Endothelial cell (in vitro differentiated cells): ENCODE data around the gene BHMT2. TPM values are rescaled to one million over a fixed set of nuclear protein-coding genes. Genes with fewer than 3 reads are reported as not detected.

Experiments used
- DNase-seq: peaks from one replicate; pipeline ENCODE4 v3.0.0; 2021; ENCODE audit warnings: low spot score
- H3K27ac Mint-ChIP-seq: one replicate; pipeline ENCODE4 v1.8.0; 2021; ENCODE audit warnings: mixed read lengths, inconsistent platforms; ENCODE audit not compliant: unreplicated experiment
- H3K27me3 Mint-ChIP-seq: one replicate; pipeline ENCODE4 v1.8.0; 2021; ENCODE audit warnings: mild to moderate bottlenecking, moderate library complexity, mixed read lengths, inconsistent platforms; ENCODE audit not compliant: unreplicated experiment
- H3K36me3 Mint-ChIP-seq: one replicate; pipeline ENCODE4 v1.8.0; 2021; ENCODE audit warnings: mild to moderate bottlenecking, low read depth, mixed read lengths, inconsistent platforms; ENCODE audit not compliant: unreplicated experiment
- H3K4me1 Mint-ChIP-seq: one replicate; pipeline ENCODE4 v1.8.0; 2021; ENCODE audit warnings: mild to moderate bottlenecking, mixed read lengths, inconsistent platforms; ENCODE audit not compliant: unreplicated experiment
- H3K4me3 Mint-ChIP-seq: one replicate; pipeline ENCODE4 v1.8.0; 2021; ENCODE audit warnings: mild to moderate bottlenecking, mixed read lengths, inconsistent platforms; ENCODE audit not compliant: unreplicated experiment
- H3K9me3 Mint-ChIP-seq: one replicate; pipeline ENCODE4 v1.8.0; 2021; ENCODE audit warnings: mixed read lengths, inconsistent platforms; ENCODE audit not compliant: unreplicated experiment
- CTCF ChIP-seq: fragments of 200-600 bp; sonication (generic); IDR thresholded peaks from one replicate; pipeline ENCODE4 v1.5.0; 2021; ENCODE audit warnings: antibody characterized with exemption; ENCODE audit not compliant: unreplicated experiment
- total RNA-seq: library from RNA; stranded (reverse); fragmentation: NEBNext Ultra II Directional; extraction: Animal tissue kit (Norgen Biotek cat#: 25700); gene quantifications from one replicate; pipeline ENCODE4 v1.2.1, GENCODE V29; 2021; ENCODE audit not compliant: unreplicated experiment

Gene BHMT2
- total RNA-seq, 1 donor from 2014 or later = not detected

GRCh38 chr5:79107020-79107796 lies 37.6 kb downstream of the BHMT2 start:
- no peak overlapping the region for H3K27ac Mint-ChIP-seq
- H3K36me3 Mint-ChIP-seq = no peaks in the 10 kb centered on the region
- peaks cover 2% of the 10 kb centered on the region for H3K27me3 Mint-ChIP-seq
- TF ChIP-seq CTCF = no peak
- peaks cover 14% of the 10 kb centered on the region for H3K4me1 Mint-ChIP-seq
- DNase-seq = no peak
- H3K9me3 Mint-ChIP-seq = no peaks in the 10 kb centered on the region
- no peak overlapping the region for H3K4me3 Mint-ChIP-seq

DNA sequence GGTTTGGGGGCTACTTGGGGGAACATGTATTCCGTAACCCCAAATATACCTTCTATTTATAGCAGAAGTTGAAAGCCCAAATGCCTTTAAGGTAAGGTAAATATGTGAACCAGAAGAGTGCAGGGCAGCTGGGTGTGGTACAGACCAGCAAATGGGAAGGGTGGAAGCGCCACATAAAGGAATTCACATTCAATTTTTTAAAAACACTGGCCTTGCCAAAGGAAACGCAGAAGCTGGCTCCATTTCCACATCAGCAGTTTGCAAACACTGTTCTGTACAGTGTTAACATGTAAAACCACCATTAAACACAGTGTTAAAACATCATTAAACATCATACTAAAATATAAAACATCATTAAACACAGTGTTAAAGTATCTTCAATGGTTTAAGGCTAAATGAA lies 38.5 kb downstream of the BHMT2 start:
- Mint-ChIP-seq H3K36me3 (no peaks in the 10 kb centered on the region), H3K9me3 (no peaks in the 10 kb centered on the region), H3K4me1 (peaks cover 14% of the 10 kb centered on the region), H3K27ac (no peak overlapping the region), H3K4me3 (no peak overlapping the region), H3K27me3 (peaks cover 4% of the 10 kb centered on the region)
- TF ChIP-seq CTCF = no peak
- DNase-seq = no peak

GRCh38 chr5:79108792-79109191 lies 39.2 kb downstream of the BHMT2 start:
- Mint-ChIP-seq H3K27me3 (peaks cover 4% of the 10 kb centered on the region), H3K36me3 (no peaks in the 10 kb centered on the region)

DNA sequence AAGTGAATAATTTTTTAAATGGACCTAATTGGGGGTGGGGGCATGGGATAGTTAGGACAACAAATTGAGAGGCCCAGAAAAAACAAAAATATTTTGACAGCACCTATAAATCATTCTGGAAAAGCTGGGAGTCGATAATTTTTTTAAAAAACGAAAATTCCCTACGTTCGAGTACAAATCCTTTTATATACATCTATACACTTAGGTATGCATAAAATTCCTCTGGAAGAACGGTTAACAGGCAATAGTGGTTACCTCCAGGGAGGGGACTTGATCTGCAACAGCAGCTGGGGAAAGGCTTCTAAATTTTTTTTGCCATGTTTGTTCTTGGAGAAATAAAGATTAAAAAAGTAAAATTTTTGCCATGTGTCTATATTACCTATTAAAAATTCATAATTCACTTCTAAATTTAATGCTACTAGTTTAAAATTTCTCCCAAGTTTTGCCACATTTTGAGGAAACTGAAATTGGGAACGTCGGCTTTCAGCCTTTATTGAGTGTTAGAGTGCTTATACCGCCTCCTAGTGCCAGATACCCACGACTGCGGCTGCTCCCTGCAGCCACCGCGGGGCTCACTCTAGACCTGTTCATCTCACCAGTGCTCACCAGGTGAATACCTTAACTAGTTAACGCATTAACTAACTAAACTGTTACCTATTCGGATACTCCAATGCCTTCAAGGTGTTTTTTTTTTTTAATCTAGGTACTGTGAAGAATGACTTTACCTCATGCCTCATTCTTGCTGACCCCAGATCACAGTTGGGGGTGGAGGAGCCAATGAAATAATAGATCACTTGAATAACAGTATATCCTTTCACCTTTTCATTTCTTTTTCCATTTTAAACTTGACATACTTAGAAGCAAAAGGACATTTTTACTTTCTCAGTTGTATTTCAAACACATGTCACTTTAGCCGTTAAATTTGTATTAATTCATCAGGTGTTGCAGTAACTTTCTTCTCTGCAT lies 40.2 kb downstream of the BHMT2 start:
- peaks cover 4% of the 10 kb centered on the region for H3K27me3 Mint-ChIP-seq
- peaks cover 14% of the 10 kb centered on the region for H3K4me1 Mint-ChIP-seq
- peak; percentile 44 for DNase-seq
- H3K27ac Mint-ChIP-seq = no peak overlapping the region
- no peak overlapping the region for H3K4me3 Mint-ChIP-seq
- H3K36me3 Mint-ChIP-seq = no peaks in the 10 kb centered on the region
- TF ChIP-seq CTCF = no peak
- no peaks in the 10 kb centered on the region for H3K9me3 Mint-ChIP-seq

More at GRCh38 chr5:79108792-79109191, 39.2 kb downstream of the BHMT2 start:
- H3K4me3 Mint-ChIP-seq = no peak overlapping the region
- peaks cover 14% of the 10 kb centered on the region for H3K4me1 Mint-ChIP-seq
- TF ChIP-seq CTCF = no peak
- H3K27ac Mint-ChIP-seq = no peak overlapping the region
- no peaks in the 10 kb centered on the region for H3K9me3 Mint-ChIP-seq
- DNase-seq = no peak
